ENCODE measurements around the gene RMND5B. TPM values are rescaled to one million over a fixed set of nuclear protein-coding genes. Genes with fewer than 3 reads are reported as not detected.

The RMND5B gene
- total and polyA plus RNA-seq, 4 donors, result 13.4 to 24.8 (median 21.7) TPM

DNA sequence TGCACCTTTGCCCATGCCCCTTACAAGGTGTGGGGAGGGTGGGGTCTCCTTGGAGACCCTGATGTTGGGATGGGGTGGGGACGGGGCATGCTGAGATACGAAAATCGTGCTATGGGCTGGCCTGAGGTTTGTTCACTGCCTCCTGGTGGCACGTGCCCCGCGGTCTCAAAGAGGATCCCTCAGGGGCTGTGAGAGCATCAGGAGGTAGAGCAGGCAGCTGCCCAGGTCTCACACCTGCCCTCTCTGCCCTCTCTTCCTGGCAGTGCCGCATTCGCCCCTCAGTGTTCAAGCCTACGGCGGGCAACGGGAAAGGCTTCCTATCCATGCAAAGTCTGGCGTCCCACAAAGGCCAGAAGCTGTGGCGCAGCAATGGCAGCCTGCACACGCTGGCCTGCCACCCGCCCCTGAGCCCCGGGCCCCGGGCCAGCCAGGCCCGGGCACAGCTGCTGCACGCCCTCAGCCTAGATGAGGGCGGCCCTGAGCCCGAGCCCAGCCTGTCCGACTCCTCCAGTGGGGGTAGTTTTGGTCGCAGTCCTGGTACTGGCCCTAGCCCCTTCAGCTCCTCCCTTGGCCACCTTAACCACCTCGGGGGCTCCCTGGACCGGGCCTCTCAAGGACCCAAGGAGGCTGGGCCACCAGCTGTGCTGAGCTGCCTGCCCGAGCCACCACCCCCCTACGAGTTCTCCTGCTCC lies 10.8 kb upstream of the RMND5B start (continued):
- no peak for TF ChIP-seq FOXA1 (IDR thresholded peaks at IDR 0.05)

DNA sequence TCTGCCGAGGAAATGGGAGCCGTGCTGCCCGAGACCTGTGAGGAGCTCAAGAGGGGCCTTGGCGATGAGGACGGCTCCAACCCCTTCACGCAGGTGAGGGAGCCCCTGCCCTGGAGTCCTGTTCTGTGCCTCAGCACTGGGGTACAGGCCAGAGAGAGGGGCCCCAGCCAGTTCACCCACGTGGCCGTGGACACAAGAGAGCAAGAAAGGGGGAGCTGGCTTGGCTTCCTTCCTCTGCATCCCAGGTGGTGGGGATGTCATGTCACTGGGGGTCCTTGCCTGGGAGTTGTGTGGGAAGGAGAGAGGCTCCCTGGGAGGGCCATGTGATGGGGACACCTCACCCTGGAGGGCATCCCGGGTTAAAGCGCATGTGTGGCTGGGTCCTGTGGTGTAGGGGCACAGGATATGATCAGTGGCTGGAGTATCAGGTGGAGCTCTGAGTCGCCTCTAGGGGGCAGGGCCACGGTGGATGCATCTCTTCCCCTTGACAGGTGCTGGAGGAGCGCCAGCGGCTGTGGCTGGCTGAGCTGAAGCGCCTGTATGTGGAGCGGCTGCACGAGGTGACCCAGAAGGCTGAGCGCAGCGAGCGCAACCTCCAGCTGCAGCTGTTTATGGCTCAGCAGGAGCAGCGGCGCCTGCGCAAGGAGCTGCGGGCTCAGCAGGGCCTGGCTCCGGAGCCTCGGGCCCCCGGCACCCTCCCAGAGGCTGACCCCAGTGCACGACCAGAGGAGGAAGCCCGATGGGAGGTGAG lies 10.0 kb upstream of the RMND5B start:
- peaks cover 0 to 4% (median under 1%) of the 10 kb centered on the region in 4 donors for H3K4me1 ChIP-seq (ENCODE audit: control insufficient read depth in 4 of 4, insufficient read depth in 4 of 4, low read length in 3 of 4)
- no peak overlapping the region for H3K27ac ChIP-seq (ENCODE audit: low read depth in 1 of 2, low read length in 2 of 2)
- H3K4me3 ChIP-seq (ENCODE audit: low read depth in 1 of 3, low read length in 3 of 3), result no peak overlapping the region
- H3K27me3 ChIP-seq (ENCODE audit: control insufficient read depth in 4 of 4, insufficient read depth in 4 of 4, low read length in 3 of 4), result no peaks in the 10 kb centered on the region
- DNase-seq (ENCODE audit: low spot score), result peak; percentile 74
- no peak overlapping the region for H3K9ac ChIP-seq (ENCODE audit: low read depth in 1 of 2, low read length in 2 of 2)
- no peak for TF ChIP-seq TAF1 (conservative IDR thresholded peaks at IDR 0.05)
- TF ChIP-seq, protein P1, sequence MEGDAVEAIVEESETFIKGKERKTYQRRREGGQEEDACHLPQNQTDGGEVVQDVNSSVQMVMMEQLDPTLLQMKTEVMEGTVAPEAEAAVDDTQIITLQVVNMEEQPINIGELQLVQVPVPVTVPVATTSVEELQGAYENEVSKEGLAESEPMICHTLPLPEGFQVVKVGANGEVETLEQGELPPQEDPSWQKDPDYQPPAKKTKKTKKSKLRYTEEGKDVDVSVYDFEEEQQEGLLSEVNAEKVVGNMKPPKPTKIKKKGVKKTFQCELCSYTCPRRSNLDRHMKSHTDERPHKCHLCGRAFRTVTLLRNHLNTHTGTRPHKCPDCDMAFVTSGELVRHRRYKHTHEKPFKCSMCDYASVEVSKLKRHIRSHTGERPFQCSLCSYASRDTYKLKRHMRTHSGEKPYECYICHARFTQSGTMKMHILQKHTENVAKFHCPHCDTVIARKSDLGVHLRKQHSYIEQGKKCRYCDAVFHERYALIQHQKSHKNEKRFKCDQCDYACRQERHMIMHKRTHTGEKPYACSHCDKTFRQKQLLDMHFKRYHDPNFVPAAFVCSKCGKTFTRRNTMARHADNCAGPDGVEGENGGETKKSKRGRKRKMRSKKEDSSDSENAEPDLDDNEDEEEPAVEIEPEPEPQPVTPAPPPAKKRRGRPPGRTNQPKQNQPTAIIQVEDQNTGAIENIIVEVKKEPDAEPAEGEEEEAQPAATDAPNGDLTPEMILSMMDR (IDR thresholded peaks at IDR 0.05; ENCODE audit: low read depth, low read length, missing input control), result peak; percentile 36
- peak in 1 of 2 donors; percentile 41 for TF ChIP-seq RAD21 (IDR thresholded peaks at IDR 0.05)
- H3K9me3 ChIP-seq (ENCODE audit: control insufficient read depth in 4 of 4, low read length in 3 of 4), result no peaks in the 10 kb centered on the region
- WGBS, result 52% methylated on average over 29 of the region's 29 CpGs
- H3K36me3 ChIP-seq (ENCODE audit: control insufficient read depth in 4 of 4, insufficient read depth in 3 of 4, low read depth in 1 of 4, low read length in 3 of 4), result no peaks in the 10 kb centered on the region

DNA sequence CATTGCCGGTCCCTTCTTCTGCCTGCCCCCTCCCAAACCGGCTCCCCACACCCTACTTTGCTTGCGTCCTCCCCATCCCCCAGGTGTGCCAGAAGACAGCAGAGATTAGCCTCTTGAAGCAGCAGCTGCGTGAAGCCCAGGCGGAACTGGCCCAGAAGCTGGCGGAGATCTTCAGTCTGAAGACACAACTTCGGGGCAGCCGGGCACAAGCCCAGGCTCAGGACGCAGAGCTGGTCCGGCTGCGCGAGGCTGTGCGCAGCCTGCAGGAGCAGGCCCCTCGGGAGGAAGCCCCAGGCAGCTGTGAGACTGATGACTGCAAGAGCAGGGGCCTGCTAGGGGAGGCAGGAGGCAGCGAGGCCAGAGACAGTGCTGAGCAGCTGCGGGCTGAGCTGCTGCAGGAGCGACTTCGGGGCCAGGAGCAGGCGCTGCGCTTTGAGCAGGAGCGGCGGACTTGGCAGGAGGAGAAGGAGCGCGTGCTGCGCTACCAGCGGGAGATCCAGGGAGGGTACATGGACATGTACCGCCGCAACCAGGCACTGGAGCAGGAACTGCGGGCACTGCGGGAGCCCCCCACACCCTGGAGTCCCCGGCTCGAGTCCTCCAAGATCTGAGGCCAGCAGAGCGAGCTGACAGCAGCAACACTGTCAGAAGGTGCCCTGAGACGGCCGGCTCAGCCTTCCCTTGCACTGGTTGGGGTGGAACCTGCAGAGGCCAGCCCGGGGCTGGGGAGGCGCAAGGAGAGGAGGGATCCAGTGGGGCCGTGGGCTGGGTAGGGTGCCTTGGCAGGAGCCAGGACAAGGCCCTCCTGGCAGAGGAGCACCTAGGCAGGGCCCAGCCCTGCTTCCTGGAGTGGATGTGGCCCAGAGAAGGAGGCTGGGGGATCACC lies 9.2 kb upstream of the RMND5B start:
- 90% methylated on average over 38 of the region's 38 CpGs for WGBS
- Histone ChIP-seq H3K4me1 (ENCODE audit: control insufficient read depth in 4 of 4, insufficient read depth in 4 of 4, low read length in 3 of 4) (peaks cover 0 to 4% (median under 1%) of the 10 kb centered on the region in 4 donors), H3K27me3 (ENCODE audit: control insufficient read depth in 4 of 4, insufficient read depth in 4 of 4, low read length in 3 of 4) (no peaks in the 10 kb centered on the region), H3K36me3 (ENCODE audit: control insufficient read depth in 4 of 4, insufficient read depth in 3 of 4, low read depth in 1 of 4, low read length in 3 of 4) (no peaks in the 10 kb centered on the region), H3K9me3 (ENCODE audit: control insufficient read depth in 4 of 4, low read length in 3 of 4) (no peaks in the 10 kb centered on the region), H3K27ac (ENCODE audit: low read depth in 1 of 2, low read length in 2 of 2) (no peak overlapping the region), H3K9ac (ENCODE audit: low read depth in 1 of 2, low read length in 2 of 2) (no peak overlapping the region), H3K4me3 (ENCODE audit: low read depth in 1 of 3, low read length in 3 of 3) (no peak overlapping the region)
- no peak for DNase-seq (ENCODE audit: low spot score)
- TF ChIP-seq HNF4A (conservative IDR thresholded peaks at IDR 0.05), result no peak

DNA sequence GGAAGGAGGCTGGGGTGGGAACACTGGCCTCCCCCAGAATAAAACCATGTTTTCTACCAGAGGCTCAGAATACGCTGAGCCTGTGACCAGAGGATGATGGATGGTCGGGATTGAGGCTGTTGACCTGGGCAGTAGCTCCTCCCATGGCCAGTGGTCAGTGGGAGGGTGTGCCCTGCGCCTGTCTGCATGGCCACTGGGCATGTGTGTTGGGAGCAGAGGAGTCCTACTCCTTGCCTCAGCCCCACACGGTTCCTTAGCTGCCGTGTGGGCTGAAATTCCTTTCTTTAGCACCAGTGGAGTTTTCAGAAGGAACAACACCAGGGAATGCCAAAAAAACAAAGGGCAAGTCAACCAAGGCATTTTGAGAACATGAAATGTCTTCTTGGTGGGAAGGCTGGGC lies 8.5 kb upstream of the RMND5B start:
- Histone ChIP-seq H3K9ac (ENCODE audit: low read depth in 1 of 2, low read length in 2 of 2) (no peak overlapping the region), H3K4me3 (ENCODE audit: low read depth in 1 of 3, low read length in 3 of 3) (no peak overlapping the region), H3K27ac (ENCODE audit: low read depth in 1 of 2, low read length in 2 of 2) (no peak overlapping the region), H3K36me3 (ENCODE audit: control insufficient read depth in 4 of 4, insufficient read depth in 3 of 4, low read depth in 1 of 4, low read length in 3 of 4) (no peaks in the 10 kb centered on the region), H3K4me1 (ENCODE audit: control insufficient read depth in 4 of 4, insufficient read depth in 4 of 4, low read length in 3 of 4) (peaks cover 0 to 4% (median under 1%) of the 10 kb centered on the region in 4 donors), H3K27me3 (ENCODE audit: control insufficient read depth in 4 of 4, insufficient read depth in 4 of 4, low read length in 3 of 4) (no peaks in the 10 kb centered on the region), H3K9me3 (ENCODE audit: control insufficient read depth in 4 of 4, low read length in 3 of 4) (no peaks in the 10 kb centered on the region)
- WGBS, result 77% methylated on average over 5 of the region's 5 CpGs
- no peak for DNase-seq (ENCODE audit: low spot score)
- TF ChIP-seq EGR1 (IDR thresholded peaks at IDR 0.05; ENCODE audit: low read depth in 2 of 2) (no peak), FOXA2 (IDR thresholded peaks at IDR 0.05) (no peak), HNF4G (IDR thresholded peaks at IDR 0.05) (no peak), JUND (IDR thresholded peaks at IDR 0.05) (no peak), NR2F2 (IDR thresholded peaks at IDR 0.05) (no peak)
- TF ChIP-seq, protein P2, sequence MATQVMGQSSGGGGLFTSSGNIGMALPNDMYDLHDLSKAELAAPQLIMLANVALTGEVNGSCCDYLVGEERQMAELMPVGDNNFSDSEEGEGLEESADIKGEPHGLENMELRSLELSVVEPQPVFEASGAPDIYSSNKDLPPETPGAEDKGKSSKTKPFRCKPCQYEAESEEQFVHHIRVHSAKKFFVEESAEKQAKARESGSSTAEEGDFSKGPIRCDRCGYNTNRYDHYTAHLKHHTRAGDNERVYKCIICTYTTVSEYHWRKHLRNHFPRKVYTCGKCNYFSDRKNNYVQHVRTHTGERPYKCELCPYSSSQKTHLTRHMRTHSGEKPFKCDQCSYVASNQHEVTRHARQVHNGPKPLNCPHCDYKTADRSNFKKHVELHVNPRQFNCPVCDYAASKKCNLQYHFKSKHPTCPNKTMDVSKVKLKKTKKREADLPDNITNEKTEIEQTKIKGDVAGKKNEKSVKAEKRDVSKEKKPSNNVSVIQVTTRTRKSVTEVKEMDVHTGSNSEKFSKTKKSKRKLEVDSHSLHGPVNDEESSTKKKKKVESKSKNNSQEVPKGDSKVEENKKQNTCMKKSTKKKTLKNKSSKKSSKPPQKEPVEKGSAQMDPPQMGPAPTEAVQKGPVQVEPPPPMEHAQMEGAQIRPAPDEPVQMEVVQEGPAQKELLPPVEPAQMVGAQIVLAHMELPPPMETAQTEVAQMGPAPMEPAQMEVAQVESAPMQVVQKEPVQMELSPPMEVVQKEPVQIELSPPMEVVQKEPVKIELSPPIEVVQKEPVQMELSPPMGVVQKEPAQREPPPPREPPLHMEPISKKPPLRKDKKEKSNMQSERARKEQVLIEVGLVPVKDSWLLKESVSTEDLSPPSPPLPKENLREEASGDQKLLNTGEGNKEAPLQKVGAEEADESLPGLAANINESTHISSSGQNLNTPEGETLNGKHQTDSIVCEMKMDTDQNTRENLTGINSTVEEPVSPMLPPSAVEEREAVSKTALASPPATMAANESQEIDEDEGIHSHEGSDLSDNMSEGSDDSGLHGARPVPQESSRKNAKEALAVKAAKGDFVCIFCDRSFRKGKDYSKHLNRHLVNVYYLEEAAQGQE (IDR thresholded peaks at IDR 0.05), result no peak

All from liver (tissue), 9 donors.